GM19238 (cell line): ENCODE results near the gene DDA1.
"Not testable (repeated sequence)": the region's sequence is repeated elsewhere in the genome, so short reads cannot be mapped to it uniquely, and the experiment has no call there.

ENCODE experiments used
- DNase-seq: peaks from one replicate; pipeline ENCODE4 v3.0.0; 2011; ENCODE audit warnings: low spot score; ENCODE audit not compliant: insufficient read length

The DDA1 gene

GRCh38 chr19:17286752-17287151 lies 22.6 kb upstream of the DDA1 start:
- no peak for DNase-seq

GRCh38 chr19:17289489-17289888 lies 19.9 kb upstream of the DDA1 start:
- peak; percentile 93 for DNase-seq

GRCh38 chr19:17292301-17293074 lies 16.9 kb upstream of the DDA1 start:
- DNase-seq: peak; percentile 97

- DNase-seq: no peak
Observed at GRCh38 chr19:17293605-17294004, 15.8 kb upstream of the DDA1 start.

GRCh38 chr19:17294051-17294891 lies 15.1 kb upstream of the DDA1 start:
- no peak for DNase-seq

- DNase-seq: not testable (repeated sequence)
Observed at GRCh38 chr19:17295551-17295950, 13.8 kb upstream of the DDA1 start.

GRCh38 chr19:17296273-17296672 lies 13.1 kb upstream of the DDA1 start:
- no peak for DNase-seq

- DNase-seq: no peak
Observed at GRCh38 chr19:17296976-17297375, 12.4 kb upstream of the DDA1 start.

GRCh38 chr19:17300992-17301619 lies 8.3 kb upstream of the DDA1 start:
- no peak for DNase-seq

- DNase-seq: no peak
Observed at GRCh38 chr19:17302391-17303166, 6.8 kb upstream of the DDA1 start.

- DNase-seq: peak; percentile 93
Observed at GRCh38 chr19:17303167-17303939, 6.0 kb upstream of the DDA1 start, which contains the start of gene ABHD8. TSS of gene ABHD8 (minus strand) at chr19:17303425. CDS start at chr19:17301616, 1,809 bp downstream.

- DNase-seq: no peak
Observed at GRCh38 chr19:17303940-17304267, 5.5 kb upstream of the DDA1 start.

GRCh38 chr19:17304386-17305215 lies 4.8 kb upstream of the DDA1 start:
- no peak for DNase-seq

GRCh38 chr19:17305216-17305516 lies 4.2 kb upstream of the DDA1 start:
- no peak for DNase-seq

GRCh38 chr19:17305517-17306284 lies 3.7 kb upstream of the DDA1 start, which contains the start of gene MRPL34:
TSS of gene MRPL34 (plus strand) at chr19:17305872. CDS start at chr19:17305893, 21 bp downstream.
- peak; percentile 75 for DNase-seq

GRCh38 chr19:17306285-17306714 lies 3.1 kb upstream of the DDA1 start:
- DNase-seq: no peak

GRCh38 chr19:17307876-17308377 lies 1.4 kb upstream of the DDA1 start:
- DNase-seq: no peak

GRCh38 chr19:17309965-17310461 lies 650 bp downstream of the DDA1 start:
- no peak for DNase-seq
